Spleen (tissue), 7 donors: ENCODE data around the gene NBL1.

Experiments used
- CTCF ChIP-seq, 11 experiments: fragments of 200-600 bp in 7 of 11; fragments of 450-650 bp in 4 of 11; sonication (generic) in 4 of 11; IDR thresholded peaks in 8 of 11; conservative IDR thresholded peaks in 3 of 11; 1 replicate in 7 of 11; 2 replicates in 4 of 11; pipeline versions ENCODE4 v1.4.0 to v1.8.0; 2016 to 2021; ENCODE audit warnings: antibody characterized with exemption in 11 of 11, inconsistent platforms in 4 of 11, mild to moderate bottlenecking in 1 of 11
- POLR2A ChIP-seq, 3 donors: fragments of 450-650 bp; IDR thresholded peaks; one replicate each; pipeline ENCODE4 v1.5.1; 2017; ENCODE audit warnings: antibody characterized with exemption in 3 of 3, mild to moderate bottlenecking in 1 of 3
- POLR2AphosphoS5 ChIP-seq, 3 donors: sonication (generic); formaldehyde crosslinking; IDR thresholded peaks; one replicate each; pipeline ENCODE4 v1.5.1; 2017; ENCODE audit warnings: antibody characterized with exemption in 3 of 3
- donor health status: DM: no; HTN: no; CAD: no; lungs with moderate emphysema.
- donor health status: DM: no; HTN: no; CAD: no.
- donor health status: DM: no; HTN: no; CAD: no.

DNA sequence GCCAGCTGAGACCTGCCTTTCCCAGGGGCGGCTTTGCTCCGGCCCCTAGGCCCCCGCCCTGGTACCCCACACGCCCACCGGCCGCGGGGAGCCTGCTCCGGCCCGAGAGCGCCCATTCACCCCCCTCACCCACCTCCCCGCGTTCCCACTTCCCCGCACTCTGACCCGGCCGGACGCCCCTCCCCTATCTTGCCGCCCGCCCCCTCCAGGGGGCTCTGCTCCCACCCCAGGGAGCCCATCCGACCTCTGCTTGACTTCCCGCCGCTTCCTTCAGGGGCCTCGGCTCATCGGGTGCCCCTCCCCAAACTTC lies 21.0 kb downstream of the NBL1 start:
- TF ChIP-seq POLR2A (IDR thresholded peaks at IDR 0.05) = no peak
- TF ChIP-seq CTCF (IDR thresholded peaks at IDR 0.05 in 8 of 11, conservative IDR thresholded peaks at IDR 0.05 in 3 of 11) = no peak
- TF ChIP-seq POLR2AphosphoS5 (IDR thresholded peaks at IDR 0.05) = no peak
